Dermis blood vessel endothelial cell (primary cell): ENCODE data around the gene GTF2H1. TPM values are rescaled to one million over a fixed set of nuclear protein-coding genes. Genes with fewer than 3 reads are reported as not detected.

ENCODE experiments used
- DNase-seq: peaks from one replicate; pipeline ENCODE4 v3.0.0; 2010
- total RNA-seq: library from RNA; depleted of rRNA; stranded (reverse); fragments of >200 nt; gene quantifications from 2 replicates; pipeline ENCODE4 v1.2.3, GENCODE V29; 2014

The GTF2H1 gene
- total RNA-seq = 66.9 and 77.4 TPM in 2 replicates

- peak; percentile 99 for DNase-seq
These were observed at the start of gene GTF2H1, which contains the start of gene HPS5 for GRCh38 chr11:18321969-18322711. Gene GTF2H1, plus strand, starts transcription at chr11:18322567. Its CDS starts 10,508 bp downstream, at chr11:18333075. Gene HPS5, minus strand, starts transcription at chr11:18322140. Its CDS starts 4,282 bp downstream, at chr11:18317858.

- no peak for DNase-seq
These were observed 44.6 kb upstream of the GTF2H1 start for GRCh38 chr11:18277565-18278271.

- no peak for DNase-seq
These were observed 41.8 kb upstream of the GTF2H1 start for GRCh38 chr11:18280438-18281045.

GRCh38 chr11:18282626-18283025 is 39.7 kb upstream of the GTF2H1 start:
- no peak for DNase-seq

- DNase-seq = no peak
These were observed 36.5 kb upstream of the GTF2H1 start for GRCh38 chr11:18285841-18286240.

DNA sequence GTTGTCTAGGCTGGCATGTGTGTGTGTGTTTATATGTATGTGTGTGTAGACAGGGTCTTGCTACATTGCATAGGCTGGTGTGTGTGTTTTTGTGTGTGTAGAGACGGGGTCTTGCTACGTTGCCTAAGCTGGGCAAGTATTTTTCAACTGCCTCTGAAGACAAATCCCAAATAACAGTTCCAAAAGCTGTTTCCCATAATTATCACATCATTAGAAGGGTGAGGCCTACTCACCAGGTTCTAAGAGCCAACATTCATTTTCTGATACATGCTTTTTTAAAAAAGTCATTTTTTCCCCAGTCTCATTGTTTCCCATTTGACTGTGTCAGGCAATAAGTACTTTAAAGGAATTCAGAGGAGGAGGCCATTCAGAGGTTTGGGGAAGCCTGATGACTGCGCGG is 33.5 kb upstream of the GTF2H1 start:
- DNase-seq = no peak

GRCh38 chr11:18294862-18295261 is 27.5 kb upstream of the GTF2H1 start:
- no peak for DNase-seq

DNA sequence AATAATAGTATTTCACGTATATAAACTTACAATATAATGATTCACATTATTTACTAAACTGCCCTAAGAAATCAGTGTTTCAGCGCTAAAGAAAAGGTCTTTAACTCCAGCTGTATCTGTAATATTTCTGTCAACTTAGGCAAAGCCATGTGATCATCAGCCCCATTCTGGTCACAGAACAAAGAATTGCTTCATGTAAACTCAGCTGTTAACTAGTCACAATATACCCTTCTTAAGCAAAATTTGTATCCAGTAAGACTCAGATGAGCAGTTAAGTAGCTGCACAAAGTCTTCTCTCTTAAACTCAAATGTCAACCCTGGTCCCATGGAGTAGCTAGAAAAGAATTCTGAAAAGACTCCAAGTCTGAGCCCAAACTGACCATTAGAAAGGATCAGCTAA is 27.1 kb upstream of the GTF2H1 start:
- DNase-seq = no peak

DNA sequence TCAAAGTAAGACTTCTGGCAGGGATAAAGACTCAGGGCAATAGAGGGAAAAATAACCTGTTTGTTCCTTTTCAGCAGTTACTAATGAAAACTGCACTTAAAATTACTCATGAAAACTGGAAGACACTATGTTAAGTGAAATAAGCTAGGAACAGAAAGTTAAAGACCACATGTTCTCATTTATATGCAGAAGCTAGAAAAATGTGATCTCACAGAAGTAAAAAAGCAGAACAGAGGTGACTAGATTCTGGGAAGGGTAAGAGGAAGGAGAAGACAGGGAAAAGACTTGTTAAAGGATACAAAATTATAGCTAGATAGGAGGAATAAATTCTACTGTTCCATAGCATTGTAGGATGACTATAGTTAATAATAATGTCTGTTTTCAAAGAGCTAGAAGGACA is 22.6 kb upstream of the GTF2H1 start:
- no peak for DNase-seq

DNA sequence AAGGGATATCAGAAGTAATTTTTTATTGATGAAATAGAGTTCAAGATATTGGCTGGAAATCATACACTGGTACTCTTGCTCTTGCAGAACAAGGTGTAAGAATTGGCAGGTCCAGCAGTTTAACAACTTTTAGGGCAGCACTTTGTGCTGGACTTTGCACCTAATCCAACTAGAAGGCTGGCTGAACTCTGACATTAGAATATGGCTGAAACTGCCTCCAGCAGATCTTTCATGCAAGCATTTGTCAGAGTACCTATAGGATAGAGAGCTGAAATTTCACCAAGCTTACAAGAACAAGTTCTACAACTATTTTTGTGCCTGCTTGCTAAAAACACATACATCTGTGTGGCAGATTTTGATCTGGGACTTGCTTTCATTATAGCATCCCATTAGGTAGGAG is 17.6 kb upstream of the GTF2H1 start:
- DNase-seq = no peak

GRCh38 chr11:18307461-18308139 is 14.8 kb upstream of the GTF2H1 start:
- DNase-seq = no peak

DNA sequence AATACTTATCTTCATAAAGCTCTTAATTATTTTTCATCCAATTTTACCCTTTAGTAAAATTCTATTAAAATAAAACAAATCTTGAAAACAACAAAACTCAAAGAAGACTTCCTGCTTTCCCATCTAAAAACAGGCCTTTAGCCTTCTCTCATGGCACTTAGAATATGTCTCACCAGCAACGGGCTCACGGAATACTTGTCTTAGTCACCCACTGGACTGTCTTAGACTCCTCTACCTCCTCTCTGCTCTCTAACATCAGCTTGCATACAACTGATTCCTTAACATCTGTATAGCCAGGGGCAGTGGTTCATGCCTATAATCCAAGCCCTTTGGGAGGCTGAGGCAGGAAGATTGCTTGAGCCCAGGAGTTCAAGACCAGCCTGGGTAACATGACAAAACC is 14.1 kb upstream of the GTF2H1 start:
- DNase-seq = no peak

GRCh38 chr11:18309691-18310090 is 12.7 kb upstream of the GTF2H1 start:
- DNase-seq = no peak

DNA sequence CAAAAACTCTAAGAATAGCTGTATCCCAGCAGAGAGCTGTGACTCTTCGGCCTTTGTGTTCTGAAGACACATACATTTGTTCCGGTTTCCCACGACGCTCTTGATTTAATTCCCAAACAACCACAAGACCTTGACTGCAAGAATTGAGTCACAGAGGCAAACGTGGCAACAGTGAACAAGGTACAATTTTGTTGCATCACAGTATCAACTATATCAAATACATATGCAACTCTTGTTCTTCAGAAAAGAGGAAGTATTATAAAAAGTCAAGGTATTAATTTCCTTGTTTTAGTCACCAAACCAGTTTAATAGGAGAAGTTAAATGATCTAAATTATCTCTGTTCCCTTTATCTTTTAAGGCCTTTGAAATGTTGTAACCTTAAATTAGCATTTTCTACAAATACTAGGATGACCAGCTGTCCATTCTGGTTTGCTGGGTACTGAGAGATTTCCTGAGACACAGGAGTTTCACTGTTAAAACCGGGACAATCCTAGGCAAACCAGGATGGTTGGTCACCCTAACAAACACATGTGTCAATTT is 11.5 kb upstream of the GTF2H1 start:
- no peak for DNase-seq

- peak; percentile 16 for DNase-seq
These were observed 10.4 kb upstream of the GTF2H1 start for GRCh38 chr11:18312012-18312411.

DNA sequence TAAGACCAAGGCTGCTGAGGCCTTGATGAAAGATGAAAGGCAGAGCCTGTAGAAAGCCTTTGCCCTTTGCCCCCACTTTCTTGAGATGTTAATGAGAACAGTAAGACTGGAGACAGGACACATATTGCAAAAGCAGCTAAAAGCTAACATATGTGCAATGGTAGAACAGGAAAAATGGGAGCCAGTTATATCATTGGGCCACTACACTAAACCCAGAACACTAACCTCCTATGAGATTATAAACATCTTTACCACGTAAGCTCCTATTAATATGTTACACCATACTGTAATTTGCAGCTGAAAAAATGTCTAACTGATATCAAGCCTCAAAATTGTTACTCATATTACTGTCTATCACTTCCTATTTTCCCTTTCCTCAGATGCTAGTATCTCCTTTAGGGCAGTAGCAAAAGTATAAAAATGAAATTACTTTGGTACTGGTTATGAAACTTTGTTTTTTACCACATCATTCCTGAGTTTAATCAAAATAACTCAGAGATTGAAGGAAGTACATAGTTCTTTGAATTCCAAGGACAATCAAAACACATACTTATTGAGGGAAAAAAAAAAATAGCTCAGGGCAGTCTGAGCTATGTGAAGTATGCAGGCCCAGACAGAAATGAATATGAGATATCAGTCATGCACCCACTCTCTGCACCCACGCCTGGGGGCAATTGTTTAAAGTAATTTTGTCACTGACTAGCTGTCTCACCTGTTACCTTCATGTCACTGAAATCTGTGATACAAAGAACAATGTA is 9.5 kb upstream of the GTF2H1 start:
- DNase-seq = no peak

- DNase-seq = no peak
These were observed 8.2 kb upstream of the GTF2H1 start for GRCh38 chr11:18313965-18314763.

DNA sequence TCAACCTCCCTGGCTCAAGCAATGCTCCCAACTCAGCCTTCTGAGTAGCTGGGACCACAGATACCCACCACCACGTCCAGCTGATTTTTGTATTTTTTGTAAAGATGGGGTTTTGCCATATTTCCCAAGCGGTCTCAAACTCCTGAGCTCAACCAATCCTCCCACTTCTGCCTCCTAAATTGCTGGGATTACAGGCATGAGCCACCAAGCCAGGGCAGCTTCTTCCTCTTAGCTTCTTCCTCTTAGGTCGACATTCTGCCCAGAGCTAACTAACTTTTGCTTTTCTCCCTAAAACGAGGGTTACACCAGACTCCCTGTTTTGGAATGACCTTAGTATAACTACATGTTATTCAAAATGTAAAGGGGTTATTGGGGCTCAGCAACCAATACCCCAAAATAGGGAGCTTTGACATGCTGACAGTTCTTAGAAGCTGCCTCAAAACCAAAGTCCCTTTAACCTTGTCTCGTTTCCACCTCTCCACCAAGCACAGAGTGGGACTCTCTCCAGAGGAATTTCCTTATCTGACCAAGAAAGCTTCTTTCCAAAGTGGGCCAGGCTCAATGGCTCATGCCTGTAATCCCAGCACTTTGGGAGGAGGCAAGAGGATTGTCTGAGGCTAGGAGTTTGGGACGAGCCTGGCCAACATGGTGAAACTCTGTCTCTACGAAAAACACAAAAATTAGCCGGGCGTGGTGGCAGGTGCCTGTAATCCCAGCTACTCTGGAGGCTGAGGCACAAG is 7.4 kb upstream of the GTF2H1 start:
- DNase-seq = no peak

GRCh38 chr11:18315893-18316292 is 6.5 kb upstream of the GTF2H1 start:
- no peak for DNase-seq

GRCh38 chr11:18317551-18317950 is 4.8 kb upstream of the GTF2H1 start:
- no peak for DNase-seq
